ENCODE results near the gene CDH16.
A peak's percentile ranks its signal among the peaks of the same experiment; 100 is the strongest.
"Not testable (repeated sequence)": the region's sequence is repeated elsewhere in the genome, so short reads cannot be mapped to it uniquely, and the experiment has no call there.

The CDH16 gene

DNA sequence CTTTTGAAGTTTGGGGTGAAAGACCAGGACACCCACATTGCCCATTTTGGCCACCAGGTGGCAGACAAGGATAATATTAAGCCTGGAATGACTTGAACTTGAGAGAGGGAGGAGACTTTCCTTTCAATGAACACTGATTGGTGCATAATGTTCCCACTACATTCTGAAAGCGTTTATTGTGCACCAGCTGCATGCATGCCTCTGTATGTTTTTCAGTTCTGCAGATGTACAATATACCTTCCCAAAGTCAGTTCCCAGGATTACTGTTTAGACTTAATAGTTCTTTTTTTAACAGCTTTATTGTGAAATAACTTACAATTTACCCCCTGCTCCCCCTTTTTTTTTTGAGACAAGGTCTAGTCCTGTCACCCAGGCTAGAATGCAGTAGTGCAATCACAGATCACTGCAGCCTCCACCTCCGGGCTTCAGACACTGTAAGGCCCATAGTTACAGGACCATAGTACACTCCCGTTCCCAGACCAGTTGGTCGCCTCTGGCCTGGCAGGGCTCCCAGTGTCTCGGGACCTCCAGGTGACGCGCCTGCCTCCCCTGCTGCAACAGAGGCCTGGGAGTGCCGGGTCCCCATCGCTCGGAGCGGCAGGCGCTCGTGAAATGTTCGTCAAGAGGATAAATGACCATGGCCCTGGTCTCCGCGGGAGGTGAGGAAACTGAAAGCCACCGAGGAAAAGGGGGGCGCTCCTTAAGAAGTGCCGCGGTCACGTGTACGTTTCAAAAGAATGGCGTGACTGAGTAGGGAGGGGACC, 28.8 kb upstream of the CDH16 start:
- DNase-seq = peak; percentile 95

DNA sequence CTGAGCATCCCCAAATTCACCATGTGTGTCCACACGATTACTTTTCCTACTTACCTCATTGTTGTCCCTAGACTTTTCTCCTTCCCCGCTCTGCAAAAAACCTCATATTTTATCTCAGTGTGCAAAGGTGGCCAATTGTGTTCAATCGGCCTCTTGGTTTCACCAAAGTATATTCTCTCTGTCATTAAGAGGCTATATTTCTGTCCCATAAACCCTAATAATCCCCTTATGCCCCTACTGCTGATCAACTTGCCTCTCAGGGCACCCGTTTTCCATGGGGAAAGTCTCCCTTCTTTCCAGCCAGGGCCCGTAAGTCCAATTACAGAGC, 28.3 kb upstream of the CDH16 start:
- DNase-seq = no peak

DNA sequence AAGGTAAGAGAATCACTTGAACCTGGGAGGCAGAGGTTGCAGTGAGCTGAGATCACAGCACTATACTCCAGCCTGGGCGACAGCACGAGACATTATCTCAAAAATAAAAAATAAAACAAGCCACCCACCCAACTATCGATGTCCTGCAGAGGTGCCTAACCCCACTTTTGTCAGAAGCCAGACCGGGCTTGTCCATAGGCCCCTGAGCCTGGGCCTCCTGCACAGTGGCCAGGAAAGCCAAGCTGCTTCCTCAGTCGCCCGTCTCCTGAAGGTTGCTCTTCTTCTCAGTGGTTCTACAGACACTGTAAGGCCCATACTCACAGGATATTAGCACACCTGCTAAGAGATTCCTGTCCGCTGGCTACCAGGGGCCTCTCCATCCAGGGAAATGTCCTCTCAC, 27.9 kb upstream of the CDH16 start:
- no peak for DNase-seq

DNA sequence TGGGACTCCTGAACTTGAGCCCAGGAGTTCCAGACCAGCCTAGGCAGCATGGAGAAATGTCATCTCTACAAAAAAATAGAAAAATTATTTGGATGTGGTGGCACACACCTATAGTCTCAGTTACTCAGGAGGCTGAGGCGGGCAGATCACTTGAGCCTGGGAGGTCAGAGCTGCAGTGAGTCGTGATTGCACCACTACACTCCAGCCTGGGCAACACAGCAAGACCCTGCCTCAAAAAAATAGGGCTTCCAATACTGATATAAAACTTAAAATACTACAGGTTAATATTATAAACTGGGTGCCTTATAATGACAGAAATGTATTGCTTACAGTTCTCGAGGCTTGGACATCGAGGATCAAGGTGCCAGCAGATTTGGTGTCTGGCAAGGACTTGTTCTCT, 27.3 kb upstream of the CDH16 start:
- DNase-seq = no peak

DNA sequence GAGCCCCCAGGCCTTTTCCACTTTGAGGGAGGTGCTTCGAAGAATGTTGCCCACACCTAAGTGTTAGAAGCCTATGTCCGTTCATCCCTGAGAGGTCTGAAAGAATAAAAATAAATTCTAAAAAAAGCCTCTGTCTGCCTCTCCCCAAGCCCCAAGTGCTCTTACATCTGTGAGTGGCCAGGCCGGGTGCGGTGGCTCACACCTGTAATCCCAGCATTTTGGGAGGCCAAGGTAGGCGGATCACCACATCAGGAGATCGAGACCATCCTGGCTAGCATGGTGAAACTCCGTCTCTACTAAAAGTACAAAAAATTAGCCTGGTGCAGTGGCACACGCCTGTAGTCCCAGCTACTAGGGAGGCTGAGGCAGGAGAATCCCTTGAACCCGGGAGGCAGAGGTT, 26.3 kb upstream of the CDH16 start:
- DNase-seq = not testable (repeated sequence)

DNA sequence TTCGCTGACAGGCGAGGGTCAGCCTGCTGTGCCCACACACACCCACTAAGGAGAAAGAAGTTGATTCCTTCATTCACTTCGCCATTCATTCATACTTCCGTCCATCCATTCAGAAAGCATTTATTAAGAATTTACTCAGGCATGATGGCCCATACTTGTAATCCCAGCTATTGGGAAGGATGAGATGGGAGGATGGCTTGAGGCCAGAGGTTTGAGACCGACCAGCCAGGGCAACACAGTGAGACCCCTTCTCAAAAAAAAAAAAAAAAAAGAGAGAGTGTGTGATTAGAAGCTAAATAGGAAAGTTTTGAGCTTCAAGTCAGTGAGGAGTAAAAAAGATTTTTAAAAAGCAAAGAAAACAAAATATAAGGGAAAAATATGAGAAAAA, 25.4 kb upstream of the CDH16 start:
- no peak for DNase-seq

DNA sequence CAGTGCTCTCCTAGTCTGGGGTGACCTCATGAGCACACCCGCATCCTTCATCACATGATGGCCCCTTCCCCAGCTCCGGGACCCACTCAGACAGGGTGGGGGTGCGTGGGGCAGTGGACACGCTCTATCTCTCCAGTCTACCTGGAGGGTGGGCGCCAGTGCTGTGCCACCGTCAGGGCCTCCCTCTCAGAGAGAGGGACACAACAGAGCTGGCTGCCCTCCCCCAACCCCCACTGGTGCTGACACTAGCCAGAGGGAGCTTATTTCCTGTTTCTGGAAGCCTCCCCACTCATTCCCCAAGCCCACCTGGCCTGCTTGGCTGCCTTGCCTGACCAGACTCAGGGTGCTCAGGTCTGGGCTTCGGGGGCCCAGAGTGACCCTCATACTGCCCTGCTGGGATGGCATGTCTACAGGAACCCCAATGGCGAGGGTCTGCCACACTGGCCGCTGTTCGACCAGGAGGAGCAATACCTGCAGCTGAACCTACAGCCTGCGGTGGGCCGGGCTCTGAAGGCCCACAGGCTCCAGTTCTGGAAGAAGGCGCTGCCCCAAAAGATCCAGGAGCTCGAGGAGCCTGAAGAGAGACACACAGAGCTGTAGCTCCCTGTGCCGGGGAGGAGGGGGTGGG, 24.9 kb upstream of the CDH16 start:
- no peak for DNase-seq

DNA sequence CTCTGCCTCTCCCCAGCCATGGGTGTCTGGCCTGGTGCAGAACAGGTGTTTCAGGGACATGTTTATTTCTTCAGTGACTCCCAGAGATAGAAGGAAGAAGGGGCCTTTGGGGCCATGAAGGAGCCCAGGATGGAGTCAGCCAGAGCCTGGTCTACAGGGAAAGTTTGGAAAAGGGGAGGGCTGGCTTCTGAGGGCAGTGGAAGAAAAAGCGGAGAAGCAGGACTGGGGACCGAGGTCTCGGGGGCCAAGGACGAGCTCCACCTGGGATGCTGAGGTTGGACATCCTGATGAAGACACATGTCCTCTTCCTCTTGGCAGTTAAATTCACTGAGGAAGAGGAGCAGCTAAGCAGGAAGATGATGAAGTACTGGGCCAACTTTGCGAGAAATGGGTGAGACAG, 24.3 kb upstream of the CDH16 start:
- no peak for DNase-seq

DNA sequence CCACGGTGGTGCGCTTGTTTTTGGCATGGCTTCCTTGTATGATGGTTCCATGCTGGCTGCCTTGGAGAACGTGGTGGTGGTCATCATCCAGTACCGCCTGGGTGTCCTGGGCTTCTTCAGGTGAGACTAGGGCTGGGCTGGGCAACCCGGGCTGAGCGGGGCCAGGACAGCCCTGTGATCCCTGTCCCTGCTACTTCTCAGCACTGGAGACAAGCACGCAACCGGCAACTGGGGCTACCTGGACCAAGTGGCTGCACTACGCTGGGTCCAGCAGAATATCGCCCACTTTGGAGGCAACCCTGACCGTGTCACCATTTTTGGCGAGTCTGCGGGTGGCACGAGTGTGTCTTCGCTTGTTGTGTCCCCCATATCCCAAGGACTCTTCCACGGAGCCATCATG, 21.6 kb upstream of the CDH16 start:
- no peak for DNase-seq

DNA sequence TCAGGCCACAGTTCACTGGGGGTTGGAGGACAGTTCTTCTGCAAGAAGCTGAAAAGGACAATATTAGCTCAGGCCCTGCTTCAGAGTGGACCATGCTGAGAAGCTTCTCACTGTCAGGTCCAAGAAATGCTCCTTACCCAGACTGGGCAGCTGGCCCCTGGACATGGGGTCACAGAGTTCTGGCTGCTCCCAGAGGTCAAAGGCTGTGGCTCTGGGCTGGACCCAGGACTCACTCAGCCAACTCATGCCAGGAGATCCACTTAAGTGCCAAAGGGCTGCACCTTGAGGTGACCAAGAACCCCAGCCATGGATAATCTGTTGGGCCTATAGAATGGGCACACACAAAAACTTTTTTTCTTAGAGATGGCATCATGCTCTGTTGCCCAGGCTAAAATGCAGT, 20.7 kb upstream of the CDH16 start:
- DNase-seq = no peak

DNA sequence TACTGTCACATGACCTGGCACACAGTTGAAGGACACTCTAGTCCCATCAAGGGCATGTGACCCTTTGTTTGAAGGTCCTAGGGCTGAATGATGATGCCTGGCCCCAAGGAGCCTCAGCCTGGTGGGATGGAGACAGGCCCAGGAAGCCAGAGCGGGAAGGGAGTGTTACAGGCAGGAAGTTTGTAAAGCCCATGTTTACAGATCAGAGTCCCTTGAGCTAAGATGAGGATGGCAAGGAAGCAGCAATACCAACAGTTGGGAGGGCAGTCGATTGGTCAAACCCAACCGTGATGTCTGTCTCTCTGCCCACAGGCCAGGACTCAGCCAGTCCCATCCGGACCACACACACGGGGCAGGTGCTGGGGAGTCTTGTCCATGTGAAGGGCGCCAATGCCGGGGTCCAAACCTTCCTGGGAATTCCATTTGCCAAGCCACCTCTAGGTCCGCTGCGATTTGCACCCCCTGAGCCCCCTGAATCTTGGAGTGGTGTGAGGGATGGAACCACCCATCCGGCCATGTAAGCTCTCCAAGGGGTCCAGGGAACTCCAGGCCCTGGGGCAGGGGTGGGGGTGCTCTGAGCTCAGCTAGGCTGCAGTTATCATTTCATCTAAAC, 19.1 kb upstream of the CDH16 start:
- no peak for DNase-seq

DNA sequence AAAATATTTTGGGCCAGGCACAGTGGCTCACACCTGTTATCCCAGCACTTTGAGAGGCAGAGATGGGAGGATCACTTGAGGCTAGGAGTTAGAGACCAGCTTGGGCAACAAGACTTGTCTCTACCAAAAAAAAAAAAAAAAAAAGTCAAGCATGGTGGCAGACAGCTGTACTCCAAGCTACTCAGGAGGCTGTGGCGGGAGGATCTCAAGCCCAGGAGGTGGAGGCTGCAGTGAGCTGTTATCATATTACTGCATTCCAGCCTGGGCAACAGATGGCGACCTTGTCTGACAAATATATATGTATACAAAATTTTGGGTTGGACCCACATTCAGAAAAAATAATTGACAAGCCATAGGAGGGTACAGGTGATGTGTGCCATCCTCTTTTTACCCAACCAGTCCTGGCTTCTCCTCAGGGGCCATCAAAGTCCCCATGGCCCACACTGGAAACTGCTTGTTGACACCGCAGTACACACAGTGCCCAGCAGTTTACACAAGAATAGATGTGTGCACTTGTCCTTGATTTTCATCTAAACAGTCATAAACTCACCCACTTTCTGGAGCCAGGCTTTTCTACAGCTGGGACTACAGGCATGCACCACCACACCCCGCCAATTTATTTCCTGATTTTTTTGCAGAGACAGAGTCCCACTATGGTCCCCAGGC, 18.3 kb upstream of the CDH16 start:
- peak; percentile 49 for DNase-seq

DNA sequence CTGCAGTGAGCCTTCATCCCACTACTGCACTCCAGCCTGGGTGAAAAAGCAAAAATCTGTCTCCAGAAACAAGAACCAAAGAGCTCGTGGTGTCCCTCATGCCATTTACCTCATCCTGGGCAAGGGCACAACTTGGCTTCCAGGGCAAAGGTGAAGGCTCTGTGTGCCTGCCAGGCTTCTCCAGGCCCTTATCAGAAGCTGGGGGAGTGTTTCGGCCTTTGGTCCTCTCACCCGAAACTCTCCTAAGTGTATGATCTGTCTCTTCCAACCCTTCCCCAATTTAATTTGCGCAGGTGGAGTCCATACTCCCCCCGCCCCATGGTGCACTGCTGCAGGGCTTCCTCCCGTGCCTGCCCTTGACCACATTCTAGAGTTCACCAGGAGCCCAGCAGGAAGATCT, 17.8 kb upstream of the CDH16 start:
- no peak for DNase-seq

DNA sequence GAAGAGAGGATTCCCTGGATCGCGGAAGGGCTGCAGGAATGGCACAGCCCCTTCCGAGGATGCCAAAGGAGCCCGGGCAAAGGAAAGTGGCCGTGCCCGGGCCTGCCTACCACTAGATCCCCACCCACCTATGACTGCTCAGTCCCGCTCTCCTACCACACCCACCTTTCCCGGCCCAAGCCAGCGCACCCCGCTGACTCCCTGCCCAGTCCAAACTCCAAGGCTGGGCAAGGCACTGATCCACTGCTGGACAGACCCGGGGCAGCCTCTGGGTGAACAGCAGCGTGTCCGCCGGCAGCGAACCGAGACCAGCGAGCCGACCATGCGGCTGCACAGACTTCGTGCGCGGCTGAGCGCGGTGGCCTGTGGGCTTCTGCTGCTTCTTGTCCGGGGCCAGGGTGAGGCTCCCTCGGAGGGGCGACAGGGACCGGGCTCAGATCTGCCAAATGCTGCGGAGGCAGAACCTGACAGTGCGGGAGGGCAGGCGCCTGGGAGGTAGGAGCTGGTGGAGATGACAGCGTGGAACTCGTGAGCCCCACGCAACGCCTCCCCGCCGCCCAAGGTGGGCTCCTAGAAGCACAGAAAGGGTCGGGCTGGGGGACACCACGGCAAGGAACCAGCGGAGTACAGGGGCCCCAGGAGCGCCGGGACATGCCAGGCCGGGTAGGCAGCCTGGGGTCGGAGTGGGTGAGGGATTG, 16.8 kb upstream of the CDH16 start, which contains the start of gene CES2:
CES2 (plus strand) TSS at position 203 of the 698 bp plus-strand sequence; CDS start at position 323, 120 bp downstream.
- no peak for DNase-seq

DNA sequence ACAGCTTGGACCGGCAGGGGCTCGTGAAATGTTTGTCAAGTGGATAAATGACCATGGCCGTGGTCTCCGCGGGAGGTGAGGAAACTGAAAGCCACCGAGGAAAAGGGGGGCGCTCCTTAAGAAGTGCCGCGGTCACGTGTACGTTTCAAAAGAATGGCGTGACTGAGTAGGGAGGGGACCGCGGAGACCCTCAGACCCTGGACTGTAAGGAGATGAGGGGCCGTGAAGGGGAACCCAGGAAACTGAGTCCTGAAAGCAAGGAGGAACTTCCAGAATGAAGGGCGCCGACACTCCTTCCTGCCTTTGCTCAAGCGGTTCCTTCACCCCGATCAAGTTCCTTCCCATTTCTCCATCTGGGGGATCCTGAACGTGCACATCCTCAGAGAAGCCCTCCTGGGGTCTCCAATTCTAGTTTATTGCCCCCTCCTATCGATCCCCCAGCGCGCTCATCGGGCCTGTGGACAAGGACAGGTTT, 16.2 kb upstream of the CDH16 start:
- DNase-seq = not testable (repeated sequence)

DNA sequence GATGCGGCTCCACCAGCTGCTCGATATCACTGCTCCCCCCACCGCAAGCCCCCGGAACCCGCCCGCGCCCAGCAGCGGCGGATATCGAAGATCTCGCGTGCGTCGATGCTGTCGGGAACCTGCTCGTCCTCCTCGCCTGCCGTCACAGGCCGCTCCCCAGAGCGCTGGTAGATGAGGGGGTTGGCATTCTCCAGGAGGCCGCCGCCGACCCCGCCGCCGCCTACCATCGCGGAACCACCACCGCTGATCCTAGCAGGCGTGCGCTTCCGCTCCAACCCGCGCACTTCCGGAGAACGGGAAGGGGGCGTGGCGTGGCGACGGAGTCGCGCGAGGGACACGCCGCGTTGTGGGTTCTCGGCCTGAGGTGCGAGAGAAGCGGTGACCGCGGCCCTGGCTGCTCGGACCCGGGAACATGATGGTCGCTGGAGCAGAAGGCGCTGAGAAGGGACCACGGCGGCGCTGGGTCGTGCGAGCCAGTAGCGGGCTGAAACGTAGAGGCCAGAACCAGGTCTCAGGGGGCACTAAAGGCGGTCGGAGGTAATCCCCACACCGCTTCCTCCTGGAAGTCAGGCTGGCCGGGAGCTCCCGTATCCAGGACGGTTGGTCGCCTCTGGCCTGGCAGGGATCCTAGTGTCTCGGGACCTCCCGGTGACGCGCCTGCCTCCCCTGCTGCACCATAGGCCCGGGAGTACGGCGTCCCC, 15.6 kb upstream of the CDH16 start, which contains the start of gene CIAO2B:
CIAO2B (minus strand) TSS at position 265 of the 701 bp plus-strand sequence; CDS start at position 227, 38 bp downstream.
- DNase-seq = peak; percentile 92

DNA sequence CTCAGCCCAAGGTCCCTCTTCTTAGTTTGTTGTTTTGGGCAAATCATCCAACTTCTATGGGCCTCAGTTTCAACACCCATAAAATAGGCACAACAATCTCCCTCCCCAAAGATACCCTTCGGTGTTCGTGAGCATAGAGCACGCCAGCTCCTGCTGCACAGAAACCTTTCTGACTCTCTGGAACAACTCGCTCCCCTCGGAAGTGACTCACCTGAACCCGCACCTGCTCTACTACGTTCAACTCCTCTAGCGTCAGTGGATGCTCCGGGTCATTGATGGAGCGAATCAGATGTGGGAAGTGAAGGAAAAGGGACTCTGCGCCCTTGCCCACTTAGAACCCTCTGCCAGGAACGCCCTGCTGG, 15.1 kb upstream of the CDH16 start:
- DNase-seq = no peak

DNA sequence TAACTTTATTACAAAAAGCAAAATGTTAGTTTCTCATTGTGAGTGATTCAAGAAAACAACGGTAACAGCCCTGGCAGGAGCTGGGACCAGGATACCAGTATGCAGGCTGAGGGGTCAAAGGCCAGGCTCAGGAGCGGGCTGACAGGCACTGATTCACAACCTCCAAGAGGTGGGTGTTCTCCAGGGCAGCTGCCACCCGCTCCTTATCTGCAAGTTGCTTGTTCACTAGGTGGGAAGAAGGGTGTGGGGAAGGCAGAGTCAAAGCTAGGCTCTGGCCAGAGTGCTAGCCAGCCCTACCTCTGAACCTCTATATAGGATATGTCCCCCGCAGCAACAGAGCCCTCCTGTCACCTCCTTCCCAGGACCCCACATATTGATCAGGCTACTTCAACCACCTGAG, 13.4 kb upstream of the CDH16 start:
- no peak for DNase-seq

DNA sequence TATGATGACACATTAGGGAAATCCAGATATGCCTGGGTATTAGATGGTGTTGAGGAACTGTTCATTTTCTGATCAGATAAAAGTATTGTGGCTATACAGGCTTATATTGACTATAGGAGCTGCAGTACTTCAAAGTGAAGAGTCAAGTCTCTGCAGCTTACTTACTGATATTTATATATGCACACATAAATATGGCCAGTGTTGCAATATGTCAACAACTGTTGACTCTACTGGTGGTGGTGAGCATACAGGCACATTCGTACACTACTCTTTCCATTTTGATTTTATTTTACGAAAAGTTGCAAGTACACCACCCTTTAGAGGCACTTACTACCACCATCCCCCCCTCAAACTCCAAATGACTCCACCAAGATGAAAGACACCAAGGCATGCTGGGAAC, 13.0 kb upstream of the CDH16 start:
- no peak for DNase-seq

DNA sequence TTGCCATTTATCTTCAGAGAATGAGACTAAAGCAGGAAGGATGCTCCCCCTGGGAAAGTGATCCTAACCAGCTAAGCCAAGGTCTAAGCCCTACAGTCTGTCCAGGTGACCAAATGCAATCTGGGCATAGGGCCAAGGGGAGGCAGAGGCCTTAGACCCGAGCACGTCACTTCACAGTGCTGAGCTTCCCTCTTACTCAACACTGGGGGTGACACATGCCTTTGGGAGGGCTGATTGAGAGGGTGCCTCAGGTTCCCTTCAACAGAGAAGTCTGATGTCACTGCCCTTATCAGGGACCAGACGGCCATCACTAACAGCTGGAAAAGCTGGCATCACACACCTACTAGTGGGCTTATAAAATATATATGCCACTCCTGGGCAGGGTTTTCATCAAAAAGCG, 11.5 kb upstream of the CDH16 start:
- DNase-seq = peak; percentile 75

DNA sequence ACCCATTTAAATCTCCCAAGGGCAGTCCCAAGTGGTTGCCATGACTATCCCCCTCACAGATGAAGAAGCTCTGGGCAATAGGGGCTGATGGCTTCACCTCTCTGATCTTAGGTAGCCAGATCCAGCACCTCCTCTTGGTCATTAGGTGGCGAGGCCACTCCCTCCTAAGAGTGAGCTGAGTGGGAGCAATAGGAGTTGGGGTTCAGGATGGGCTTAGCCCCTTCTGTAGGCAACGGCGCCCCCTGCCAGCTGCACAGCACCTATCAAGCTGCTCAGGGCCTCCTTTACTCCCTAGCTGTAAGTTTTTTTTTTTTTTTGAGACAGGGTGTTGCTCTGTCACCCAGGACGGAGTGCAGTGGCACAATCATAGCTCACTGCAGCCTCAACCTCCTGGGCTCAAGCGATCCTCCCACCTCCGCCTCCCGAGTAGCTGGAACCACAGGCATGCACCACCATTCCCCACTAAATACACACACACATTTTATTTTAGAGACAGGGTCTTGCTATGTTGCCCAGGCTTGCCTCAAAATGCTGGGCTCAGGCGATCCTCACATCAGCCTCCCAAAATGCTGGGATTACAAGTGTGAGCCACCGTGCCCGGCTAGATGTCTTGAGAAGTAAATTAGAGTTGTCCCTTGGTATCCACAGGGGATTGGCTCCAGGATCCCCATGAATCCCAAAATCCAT, 10.2 kb upstream of the CDH16 start:
- peak; percentile 77 for DNase-seq

Measured in hematopoietic multipotent progenitor cell treated with erythropoietin and hydrocortisone succinate and interleukin-3 and kit ligand, for 6 days (in vitro differentiated cells).